NCI-H510A (cell line): ENCODE measurements around the gene CHRNA4.
"Not testable (repeated sequence)": the region's sequence is repeated elsewhere in the genome, so short reads cannot be mapped to it uniquely, and the experiment has no call there.

Experiments used
- DNase-seq: peaks from one replicate; lab custom pipeline; 2025; lab: John Stamatoyannopoulos, UW

Gene CHRNA4

DNA sequence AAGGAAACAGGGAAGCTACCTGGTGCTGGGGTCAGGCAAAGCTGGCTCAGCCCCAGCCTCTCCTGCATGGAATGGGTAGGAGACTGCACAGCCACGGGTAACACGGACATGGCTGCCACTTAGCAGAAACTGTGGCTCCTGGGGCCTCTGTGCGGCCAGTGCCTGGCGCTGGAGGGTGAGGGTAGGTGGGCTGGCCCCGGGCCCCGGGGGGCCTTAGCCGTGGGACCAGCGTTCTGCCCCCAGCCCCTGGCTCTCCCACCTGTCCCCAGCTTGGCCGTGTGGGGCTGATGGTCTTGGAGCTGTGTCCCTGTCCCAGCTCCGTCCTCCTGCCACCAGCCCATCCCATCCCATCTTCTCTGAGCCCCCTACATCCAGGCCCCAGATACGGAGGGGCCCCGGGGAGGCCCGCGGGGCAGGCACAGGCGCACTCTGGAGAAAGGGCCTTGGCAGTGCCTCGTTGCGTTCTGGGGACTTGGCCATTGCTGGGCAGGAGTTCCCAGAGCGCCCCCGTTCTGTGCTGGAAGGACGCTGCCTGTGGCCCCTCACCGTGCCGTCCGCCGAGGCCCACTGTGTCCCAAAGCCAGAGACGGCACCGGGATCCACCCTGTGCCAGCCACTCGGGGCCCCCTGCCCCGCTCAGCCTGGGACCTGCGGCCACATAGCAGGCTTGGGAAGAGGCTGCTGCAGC lies 12.2 kb downstream of the CHRNA4 start:
- DNase-seq = no peak

DNA sequence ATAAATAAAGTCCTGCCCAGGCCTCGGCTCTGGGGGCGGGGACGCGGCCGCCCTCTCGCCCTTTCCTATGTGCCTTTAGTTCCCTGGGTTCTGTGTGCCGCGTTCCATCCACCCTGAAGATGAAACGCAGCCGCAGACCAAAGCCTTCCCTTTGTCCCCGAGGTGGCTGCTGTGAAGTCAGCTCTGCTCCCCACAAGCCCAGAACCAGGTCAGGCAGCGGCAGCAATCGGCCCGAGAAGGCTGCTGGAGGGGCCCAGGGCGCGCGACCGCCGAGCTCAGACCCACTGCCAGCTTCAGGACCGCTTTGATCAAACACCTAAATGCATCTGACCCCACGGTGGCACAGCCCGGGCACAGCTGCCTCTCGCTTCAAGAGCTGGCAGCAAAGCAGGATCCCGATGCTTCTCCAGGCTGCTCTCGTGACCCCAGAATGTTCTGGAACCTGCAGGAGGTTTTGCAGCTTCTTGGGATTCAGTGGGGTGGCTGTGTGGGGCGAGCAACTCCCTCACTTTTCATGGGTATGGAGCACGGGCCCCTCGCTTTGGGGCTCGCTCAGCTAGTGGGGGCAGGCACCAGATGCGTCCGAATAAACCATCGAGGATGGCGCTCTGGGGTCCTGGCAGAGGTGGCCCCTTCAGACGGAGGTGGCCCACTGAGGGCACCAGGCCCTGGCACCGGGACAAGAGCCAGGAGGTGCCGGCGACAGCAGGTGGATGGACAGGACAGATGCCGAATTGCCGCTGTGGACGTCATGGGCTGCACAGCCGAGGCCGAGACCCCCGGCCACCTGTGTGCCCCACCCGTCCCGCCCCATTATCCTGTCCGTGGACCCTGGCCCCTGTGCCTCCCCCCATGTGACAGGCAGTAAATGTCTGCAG lies 13.0 kb downstream of the CHRNA4 start:
- no peak for DNase-seq

DNA sequence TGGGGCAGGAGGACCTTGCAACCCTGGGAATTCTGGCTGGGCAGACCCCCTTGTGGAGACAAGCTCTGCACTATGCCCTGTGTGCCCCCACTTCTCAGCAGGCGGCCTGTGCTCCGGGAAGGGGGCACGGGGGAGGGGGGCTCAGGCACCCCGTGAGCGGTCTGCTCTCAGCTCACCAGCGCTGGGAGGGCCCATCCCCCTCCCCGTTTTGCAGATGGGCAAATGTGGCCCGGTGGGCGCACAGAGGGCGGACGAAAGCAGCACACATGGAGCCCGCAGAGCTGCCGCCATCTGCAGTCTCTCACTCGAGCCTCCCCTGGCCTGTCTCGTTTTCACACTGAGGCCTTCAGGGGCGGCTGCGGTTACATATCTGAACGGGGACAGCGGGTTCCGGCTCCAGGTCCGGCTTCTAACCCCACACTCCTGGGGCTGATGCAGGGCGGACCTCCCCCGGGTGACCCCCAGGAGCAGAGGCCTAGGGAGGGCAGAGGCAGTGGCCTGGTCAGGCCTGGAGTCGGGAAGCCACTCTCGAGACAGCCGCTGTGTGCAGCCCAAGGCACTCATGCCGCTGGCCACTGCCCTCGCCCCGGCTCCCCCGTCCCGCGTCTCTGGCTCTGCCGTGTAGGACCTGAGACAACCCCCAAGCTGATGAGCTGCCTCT lies 13.9 kb downstream of the CHRNA4 start:
- DNase-seq = no peak

DNA sequence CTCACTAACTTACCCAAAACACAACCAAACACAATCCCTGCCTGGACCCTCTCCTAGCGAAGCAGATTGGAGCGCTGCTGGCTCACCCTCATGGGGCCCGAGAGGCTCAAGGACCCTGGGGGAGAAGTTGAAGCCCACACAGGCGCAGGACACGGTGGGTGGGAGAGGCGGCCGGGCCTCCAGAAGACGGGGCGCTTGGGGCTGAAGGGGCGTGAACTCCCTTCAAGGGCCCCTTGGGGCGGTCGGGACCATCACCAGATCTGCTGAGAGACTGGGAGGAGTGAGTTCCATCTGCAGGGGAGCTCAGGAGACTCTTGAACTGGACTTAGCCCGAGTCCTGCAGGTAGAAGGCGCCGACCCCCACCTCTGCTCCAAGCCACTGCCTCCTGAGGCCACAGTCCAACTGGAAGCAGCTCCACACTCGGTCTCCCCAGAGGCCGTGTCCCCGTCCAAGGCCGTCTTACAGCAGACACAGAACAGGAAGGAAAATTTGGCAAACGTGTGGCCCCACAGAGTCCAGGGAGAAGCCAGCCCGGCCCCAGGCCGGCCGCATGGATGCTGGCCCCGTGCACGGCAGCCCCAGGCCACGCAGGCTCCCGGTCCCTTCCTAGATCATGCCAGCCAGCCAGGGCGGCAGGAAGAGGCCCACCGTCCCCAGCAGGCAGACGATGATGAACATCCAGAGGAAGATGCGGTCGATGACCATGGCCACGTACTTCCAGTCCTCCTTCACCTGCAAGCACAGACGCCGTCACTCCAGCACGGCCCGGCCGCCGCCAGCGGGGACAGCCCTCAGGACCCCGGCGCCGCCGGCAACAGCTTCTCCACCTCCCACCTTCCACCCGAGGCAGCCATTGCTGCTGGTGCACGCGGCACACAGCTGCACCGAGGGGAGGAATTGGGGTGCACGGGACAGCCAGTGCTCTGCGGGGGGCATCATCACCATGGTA lies 14.7 kb downstream of the CHRNA4 start:
- no peak for DNase-seq

DNA sequence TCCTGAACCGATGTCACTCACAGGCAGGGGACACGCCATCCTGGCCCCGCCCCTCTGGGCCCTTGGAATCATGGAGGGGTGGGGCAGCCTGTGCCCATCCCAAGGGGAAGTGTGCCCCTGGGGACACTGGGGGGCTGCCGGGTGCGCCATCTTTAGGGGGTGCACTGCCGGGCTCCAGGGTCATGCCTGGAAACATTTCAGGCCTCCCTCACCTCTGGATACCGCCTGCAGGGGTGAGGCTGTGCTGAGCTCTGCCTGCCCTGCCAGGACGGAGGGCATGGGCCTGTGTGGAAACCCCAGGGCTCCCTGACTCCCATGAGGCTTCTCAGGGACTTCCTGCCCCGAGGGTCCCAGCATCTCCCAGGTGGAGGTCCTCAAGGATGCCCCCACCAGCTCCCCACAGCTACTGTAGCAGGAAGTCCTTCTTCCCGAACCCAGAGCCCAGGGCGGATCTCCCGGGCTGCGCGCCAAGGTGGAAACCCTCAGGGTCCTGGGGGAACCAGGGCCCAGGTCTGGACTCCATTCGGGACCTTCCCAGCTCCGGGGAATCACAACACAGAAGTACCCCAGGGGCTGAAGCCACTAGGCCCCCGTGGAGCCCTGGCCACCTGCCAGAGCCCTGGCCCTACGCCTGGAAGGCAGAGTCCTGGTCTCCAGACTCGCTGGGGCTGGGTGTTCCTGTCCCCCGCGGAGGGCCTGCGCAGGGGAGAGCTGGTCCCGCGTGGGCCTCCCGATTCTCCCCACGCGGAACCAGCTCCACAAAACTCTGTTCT lies 15.6 kb downstream of the CHRNA4 start:
- no peak for DNase-seq

DNA sequence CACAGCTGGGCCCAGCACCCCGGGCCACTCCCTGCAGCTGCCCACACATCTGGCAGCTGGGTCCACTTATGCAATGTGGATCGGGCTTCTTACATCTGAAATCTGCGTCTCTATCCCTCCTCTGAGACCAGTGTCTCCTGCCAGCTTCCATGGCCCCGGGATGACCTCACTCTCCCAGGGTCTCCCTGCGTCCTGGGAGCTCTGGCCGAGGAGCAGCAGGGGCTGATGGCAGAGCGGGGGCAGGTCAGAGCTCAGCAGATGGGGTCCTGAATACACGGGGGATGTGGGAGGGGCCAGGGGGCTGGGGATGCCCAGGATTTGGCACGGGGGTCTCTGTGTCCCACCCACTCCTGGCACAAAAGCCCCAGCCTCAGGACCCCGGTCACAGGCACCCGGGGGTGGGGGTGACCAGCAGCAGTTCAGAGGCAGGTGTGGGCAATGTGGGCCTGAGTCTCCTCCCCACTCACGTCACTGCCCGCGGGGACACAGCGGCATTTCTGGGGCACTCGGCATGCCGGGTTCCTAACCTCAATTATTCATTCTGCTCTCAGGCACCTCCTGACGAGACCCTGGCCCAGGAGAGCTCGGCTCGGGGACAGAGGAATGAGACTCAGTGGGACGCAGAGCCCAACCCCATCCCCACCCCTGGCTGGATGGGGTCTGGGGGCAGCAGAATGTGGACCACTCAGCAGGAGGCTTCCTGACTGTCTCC lies 16.4 kb downstream of the CHRNA4 start:
- no peak for DNase-seq

DNA sequence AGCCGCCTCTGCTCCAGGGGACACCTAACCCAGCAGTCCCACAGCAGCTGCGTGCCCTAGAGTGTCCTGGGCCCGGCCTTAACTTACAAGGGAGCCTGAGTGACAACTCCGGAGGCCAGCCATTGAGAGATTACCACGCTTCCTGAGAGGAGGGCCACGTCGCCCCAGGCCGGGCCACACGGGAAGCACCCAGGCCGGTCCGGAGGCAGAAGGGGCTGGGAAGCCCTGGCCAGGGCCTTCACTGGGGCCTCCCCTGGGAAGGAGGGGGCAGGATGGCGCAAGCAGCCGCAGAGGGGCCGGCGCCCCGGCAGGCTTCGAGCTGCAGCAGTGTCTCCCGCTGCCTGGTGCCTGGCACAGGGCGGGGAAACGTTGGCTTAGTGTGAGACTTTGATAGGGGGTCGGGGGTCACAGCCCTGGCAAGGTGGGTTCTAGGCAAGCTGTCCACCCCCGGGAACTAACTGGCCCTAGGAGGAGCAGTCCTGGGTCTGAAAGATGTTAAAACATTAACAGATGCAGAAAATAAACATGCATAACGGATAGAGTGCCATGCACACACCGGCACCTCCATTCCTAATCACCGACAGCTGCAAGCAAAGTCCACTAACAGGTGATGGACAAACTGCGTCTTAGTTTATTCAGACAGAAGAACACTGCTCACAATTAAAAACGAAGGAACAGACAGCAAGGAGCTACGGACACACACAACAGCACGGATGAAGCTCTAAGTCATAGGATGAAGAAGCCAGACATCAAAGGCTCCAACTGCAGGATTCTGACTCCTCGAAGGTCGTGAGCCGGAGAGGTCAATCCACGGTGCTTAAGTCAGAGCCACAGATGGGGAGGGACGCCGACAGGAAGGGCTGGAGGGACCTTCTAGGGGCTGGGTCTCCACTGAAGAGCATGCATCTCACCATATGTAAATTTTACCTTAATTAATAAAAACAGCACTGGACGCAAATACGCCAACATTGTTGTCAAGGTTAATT lies 17.4 kb downstream of the CHRNA4 start:
- no peak for DNase-seq

DNA sequence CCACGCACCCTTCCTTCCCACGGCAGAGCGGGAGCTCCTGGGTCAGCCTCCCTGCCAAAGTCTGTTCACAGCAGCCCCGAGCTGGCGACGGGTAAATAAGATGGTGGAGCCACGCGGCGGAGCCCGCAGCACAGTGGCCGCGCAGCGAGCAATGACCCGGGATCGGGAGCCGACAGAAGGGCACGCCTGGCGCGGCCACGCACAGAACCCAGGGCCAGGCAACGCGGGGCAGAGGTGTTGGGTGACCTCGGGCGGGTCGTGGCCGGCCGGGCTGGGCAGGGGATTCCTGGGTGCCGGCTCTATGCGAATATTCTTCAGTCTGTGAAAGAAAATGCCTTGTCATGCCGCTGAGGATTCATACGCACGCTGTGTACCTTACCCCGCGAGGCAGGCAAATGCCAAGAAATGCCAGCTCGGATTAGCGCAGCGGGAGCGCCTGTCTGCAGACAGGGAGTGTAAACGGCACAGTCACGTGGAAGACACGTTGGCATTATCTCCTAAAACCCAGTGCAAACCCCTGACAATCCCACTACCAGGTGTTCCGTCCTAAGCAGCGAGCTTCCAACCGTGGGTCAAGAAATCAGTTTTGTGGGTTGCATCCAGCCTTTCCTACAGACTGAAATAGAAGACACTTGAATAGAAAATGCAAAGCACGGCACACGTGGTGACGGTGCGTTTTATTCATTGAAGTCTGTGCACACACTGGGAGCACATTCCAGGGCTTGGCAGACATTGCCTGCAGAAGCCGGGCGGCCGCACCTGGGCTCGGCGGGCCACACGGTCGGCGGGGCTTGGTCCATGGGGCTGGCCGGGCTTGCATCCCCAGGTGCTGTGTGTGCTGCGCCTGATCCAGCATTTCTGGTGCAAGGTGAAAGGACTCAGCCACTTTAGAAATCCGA lies 18.3 kb downstream of the CHRNA4 start:
- no peak for DNase-seq

DNA sequence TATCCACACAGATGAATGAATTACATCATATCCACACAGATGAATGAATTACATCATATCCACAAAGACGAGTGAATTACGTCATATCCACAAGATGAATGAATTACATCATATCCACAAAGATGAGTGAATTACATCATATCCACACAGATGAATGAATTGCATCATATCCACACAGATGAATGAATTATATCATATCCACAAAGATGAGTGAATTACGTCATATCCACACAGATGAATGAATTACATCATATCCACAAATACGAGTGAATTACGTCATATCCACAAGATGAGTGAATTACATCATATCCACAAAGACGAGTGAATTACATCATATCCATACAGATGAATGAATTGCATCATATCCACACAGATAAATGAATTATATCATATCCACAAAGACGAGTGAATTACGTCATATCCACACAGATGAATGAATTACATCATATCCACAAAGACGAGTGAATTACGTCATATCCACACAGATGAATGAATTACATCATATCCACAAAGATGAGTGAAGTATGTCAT lies 20.9 kb downstream of the CHRNA4 start:
- not testable (repeated sequence) for DNase-seq

DNA sequence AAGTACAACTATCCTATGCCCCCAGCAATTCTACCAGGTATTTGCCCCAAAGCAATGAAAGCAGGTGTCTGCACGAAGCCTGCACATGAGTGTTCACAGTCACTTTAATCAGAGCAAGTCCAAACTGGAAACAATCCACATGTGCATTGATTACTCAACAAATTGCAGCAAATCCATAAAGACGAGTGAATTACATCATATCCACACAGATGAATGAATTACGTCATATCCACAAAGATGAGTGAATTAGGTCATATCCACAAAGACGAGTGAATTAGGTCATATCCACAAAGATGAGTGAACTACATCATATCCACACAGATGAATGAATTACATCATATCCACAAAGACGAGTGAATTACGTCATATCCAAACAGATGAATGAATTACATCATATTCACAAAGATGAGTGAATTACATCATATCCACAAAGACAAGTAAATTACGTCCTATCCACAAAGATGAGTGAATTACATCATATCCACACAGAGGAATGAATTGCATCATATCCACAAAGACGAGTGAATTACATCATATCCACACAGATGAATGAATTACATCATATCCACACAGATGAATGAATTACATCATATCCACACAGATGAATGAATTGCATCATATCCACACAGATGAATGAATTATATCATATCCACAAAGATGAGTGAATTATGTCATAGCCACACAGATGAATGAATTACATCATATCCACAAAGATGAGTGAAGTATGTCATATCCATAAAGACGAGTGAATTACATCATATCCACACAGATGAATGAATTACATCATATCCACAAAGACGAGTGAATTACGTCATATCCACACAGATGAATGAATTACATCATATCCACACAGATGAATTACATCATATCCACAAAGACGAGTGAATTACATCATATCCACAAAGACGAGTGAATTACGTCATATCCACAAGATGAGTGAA lies 21.7 kb downstream of the CHRNA4 start:
- DNase-seq = not testable (repeated sequence)

DNA sequence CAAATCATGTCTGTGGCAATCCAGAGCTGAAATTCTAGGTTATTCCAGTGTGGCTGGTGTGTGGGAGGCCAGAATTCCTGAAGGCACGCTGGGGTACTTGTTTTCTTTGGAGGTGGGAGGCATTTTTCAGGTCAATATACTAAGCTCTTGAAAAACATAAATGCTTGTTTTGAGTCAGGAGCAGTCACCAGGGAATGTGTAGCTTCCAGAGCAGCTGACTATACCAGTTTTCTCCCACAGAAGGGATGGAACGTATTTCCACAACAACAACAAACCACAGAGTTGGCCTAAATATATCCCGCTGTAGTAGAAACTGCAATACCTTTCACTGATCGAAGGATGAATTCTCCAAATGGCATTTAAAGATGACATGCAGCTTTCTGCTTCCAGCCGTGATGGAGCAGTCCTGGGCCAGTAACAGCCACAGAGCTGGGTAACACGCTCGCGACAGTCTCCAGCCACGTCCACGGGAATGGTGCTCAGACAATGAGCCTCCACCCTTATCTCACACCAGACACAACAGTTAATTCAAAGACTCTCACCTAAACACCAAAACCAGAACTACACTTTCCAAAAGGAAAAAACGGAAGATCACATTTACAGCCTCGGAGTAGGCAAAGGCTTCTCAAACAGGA lies 23.2 kb downstream of the CHRNA4 start:
- DNase-seq = no peak

DNA sequence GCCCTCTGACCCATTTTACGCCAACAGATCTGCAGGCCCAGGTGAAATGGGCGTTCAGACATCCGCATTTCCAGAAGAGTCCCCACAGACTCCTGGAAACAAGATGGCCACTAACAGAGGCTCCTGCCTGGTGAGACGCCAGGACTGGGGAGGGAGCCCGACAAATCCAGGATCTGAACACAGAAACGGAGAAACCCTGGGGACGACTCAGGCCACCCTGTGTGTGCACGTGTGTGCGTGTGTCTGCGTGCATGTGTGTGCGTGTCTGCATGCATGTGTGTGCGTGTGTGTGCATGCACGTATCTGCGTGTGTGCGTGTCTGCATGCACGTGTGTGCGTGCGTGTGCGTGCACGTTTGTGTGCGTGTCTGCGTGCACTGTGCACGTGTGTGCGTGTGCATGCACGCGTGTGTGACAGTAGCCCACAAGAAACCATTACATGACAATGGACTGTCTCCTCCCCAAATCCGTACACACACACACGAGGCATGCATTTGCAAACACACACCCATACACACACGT lies 24.9 kb downstream of the CHRNA4 start:
- no peak for DNase-seq

DNA sequence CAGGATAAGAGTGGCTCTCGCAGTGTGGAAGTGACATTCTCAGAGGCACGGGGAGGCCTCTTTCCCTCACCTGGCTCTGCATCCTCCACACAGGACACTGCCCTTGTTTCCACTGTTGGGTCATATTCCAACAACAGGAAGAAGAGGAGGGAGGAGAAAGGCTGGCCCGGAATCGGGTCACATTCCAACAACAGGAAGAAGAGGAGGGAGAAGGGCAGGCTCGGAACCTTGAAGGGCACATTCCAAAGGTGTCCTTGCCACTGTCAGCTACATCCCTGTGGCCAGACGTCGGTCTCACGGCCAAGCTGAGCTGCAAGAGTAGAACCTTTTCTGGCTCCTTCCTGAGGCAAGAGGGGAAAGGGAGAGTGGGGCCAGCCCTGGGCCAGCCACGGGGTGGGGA lies 25.4 kb downstream of the CHRNA4 start:
- DNase-seq = no peak

DNA sequence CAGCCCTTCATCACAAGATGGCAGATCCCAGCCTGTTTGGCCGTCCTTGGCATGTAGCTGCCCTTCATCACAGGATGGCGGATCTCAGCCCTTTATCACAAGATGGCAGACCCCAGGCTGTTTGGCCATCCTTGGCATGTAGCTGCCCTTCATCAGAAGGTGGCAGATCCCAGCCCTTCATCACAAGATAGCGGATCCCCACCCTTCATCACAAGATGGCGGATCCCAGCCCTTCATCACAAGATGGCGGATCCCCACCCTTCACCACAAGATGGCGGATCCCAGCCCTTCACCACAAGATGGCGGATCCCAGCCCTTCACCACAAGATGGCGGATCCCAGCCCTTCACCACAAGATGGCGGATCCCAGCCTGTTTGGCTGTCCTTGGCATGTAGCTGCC lies 26.1 kb downstream of the CHRNA4 start:
- not testable (repeated sequence) for DNase-seq

DNA sequence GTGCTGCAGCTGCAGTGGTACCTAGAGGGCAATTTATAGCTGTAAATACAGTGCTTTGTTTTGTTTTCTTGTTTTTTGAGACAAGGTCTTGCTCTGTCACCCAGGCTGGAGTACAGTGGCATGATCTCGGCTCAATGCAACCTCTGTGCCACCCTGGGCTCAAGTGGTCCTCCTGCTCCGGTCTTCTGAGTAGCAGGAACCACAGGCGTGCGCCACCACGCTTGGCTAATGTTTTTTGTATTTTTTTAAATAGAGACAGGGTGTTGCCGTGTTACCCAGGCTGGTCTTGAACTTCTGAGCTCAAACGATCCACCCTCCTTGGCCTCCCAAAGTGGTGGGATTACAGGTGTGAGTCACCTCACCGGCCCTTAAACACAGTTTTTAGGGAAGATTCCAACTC lies 26.8 kb downstream of the CHRNA4 start:
- DNase-seq = no peak
